Liver (tissue), 9 donors: ENCODE measurements around the gene CD55. TPM values are rescaled to one million over a fixed set of nuclear protein-coding genes. Genes with fewer than 3 reads are reported as not detected.

Experiments used
- DNase-seq: peaks from one replicate; pipeline ENCODE4 v3.0.0-alpha.2; 2017; ENCODE audit warnings: low spot score
- H3K27ac ChIP-seq, 2 donors: one replicate each; pipeline ENCODE4 v1.7.0; 2013; ENCODE audit warnings: inconsistent platforms in 2 of 2, low read length in 2 of 2, control low read depth in 1 of 2, low read depth in 1 of 2, mild to moderate bottlenecking in 1 of 2
- H3K27me3 ChIP-seq, 4 donors: one replicate each; pipeline versions ENCODE4 v1.6.1 to v1.7.0; 2013; ENCODE audit warnings: low read length in 3 of 4, inconsistent platforms in 1 of 4, mild to moderate bottlenecking in 1 of 4, moderate library complexity in 1 of 4; ENCODE audit not compliant: control insufficient read depth in 4 of 4, insufficient read depth in 4 of 4
- H3K36me3 ChIP-seq, 4 donors: one replicate each; pipeline versions ENCODE4 v1.6.1 to v1.7.0; 2013; ENCODE audit warnings: low read length in 3 of 4, mild to moderate bottlenecking in 3 of 4, low read depth in 1 of 4, moderate library complexity in 1 of 4; ENCODE audit not compliant: control insufficient read depth in 4 of 4, insufficient read depth in 3 of 4
- H3K4me1 ChIP-seq, 4 donors: one replicate each; pipeline versions ENCODE4 v1.6.1 to v1.7.0; 2013; ENCODE audit warnings: low read length in 3 of 4, mild to moderate bottlenecking in 3 of 4, moderate library complexity in 1 of 4; ENCODE audit not compliant: control insufficient read depth in 4 of 4, insufficient read depth in 4 of 4
- H3K4me3 ChIP-seq, 3 donors: one replicate each; pipeline versions ENCODE4 v1.6.1 to v1.7.0; 2013; ENCODE audit warnings: low read length in 3 of 3, control low read depth in 1 of 3, low read depth in 1 of 3, mild to moderate bottlenecking in 1 of 3
- H3K9ac ChIP-seq, 2 donors: one replicate each; pipeline ENCODE4 v1.7.0; 2013; ENCODE audit warnings: low read length in 2 of 2, mild to moderate bottlenecking in 2 of 2, moderate library complexity in 2 of 2, control low read depth in 1 of 2, low read depth in 1 of 2
- H3K9me3 ChIP-seq, 4 donors: one replicate each; pipeline versions ENCODE4 v1.6.1 to v1.7.0; 2013; ENCODE audit warnings: low read length in 3 of 4; ENCODE audit not compliant: control insufficient read depth in 4 of 4
- ATF3 ChIP-seq: IDR thresholded peaks from 2 replicates; pipeline ENCODE4 v1.6.1; 2016; ENCODE audit warnings: antibody characterized with exemption
- CTCF ChIP-seq: fragments of 150-350 bp; IDR thresholded peaks from 2 replicates; pipeline ENCODE4 v1.5.1; 2017; ENCODE audit warnings: improper control_type of control experiment, low read depth, low read length; ENCODE audit not compliant: missing input control
- EGR1 ChIP-seq, 2 donors: IDR thresholded peaks; 2 replicates each; pipeline ENCODE4 v1.6.1; 2016 to 2018; ENCODE audit warnings: antibody characterized with exemption in 2 of 2, low read depth in 2 of 2
- FOXA1 ChIP-seq: IDR thresholded peaks from 2 replicates; pipeline ENCODE4 v1.6.1; 2016; ENCODE audit warnings: antibody characterized with exemption
- FOXA2 ChIP-seq: IDR thresholded peaks from 2 replicates; pipeline ENCODE4 v1.6.1; 2016; ENCODE audit warnings: antibody characterized with exemption
- GABPA ChIP-seq, 2 donors: IDR thresholded peaks in 1 of 2; conservative IDR thresholded peaks in 1 of 2; 2 replicates each; pipeline ENCODE4 v1.6.1; 2016; ENCODE audit warnings: antibody characterized with exemption in 2 of 2, mild to moderate bottlenecking in 1 of 2, moderate library complexity in 1 of 2
- HNF4A ChIP-seq, 2 donors: conservative IDR thresholded peaks; 2 replicates each; pipeline ENCODE4 v1.6.1; 2016; ENCODE audit warnings: antibody characterized with exemption in 2 of 2, mild to moderate bottlenecking in 2 of 2
- HNF4G ChIP-seq: IDR thresholded peaks from 2 replicates; pipeline ENCODE4 v1.6.1; 2016; ENCODE audit warnings: antibody characterized with exemption
- JUND ChIP-seq, 2 donors: IDR thresholded peaks; 2 replicates each; pipeline ENCODE4 v1.6.1; 2016; ENCODE audit warnings: antibody characterized with exemption in 2 of 2
- NR2F2 ChIP-seq: IDR thresholded peaks from 2 replicates; pipeline ENCODE4 v1.6.1; 2016; ENCODE audit warnings: antibody characterized with exemption
- RAD21 ChIP-seq, 2 donors: IDR thresholded peaks; 2 replicates each; pipeline ENCODE4 v1.6.1; 2016; ENCODE audit warnings: antibody characterized with exemption in 2 of 2, mild to moderate bottlenecking in 2 of 2
- REST ChIP-seq: IDR thresholded peaks from 2 replicates; pipeline ENCODE4 v1.6.1; 2016; ENCODE audit warnings: antibody characterized with exemption, mild to moderate bottlenecking
- RXRA ChIP-seq, 2 donors: IDR thresholded peaks; 2 replicates each; pipeline ENCODE4 v1.6.1; 2017 to 2018; ENCODE audit warnings: antibody characterized with exemption in 2 of 2, mild to moderate bottlenecking in 1 of 2
- SP1 ChIP-seq: IDR thresholded peaks from 2 replicates; pipeline ENCODE4 v1.6.1; 2018; ENCODE audit warnings: antibody characterized with exemption, mild to moderate bottlenecking
- TAF1 ChIP-seq: conservative IDR thresholded peaks from 2 replicates; pipeline ENCODE4 v1.6.1; 2016; ENCODE audit warnings: antibody characterized with exemption, mild to moderate bottlenecking
- YY1 ChIP-seq: IDR thresholded peaks from 2 replicates; pipeline ENCODE4 v1.6.1; 2016; ENCODE audit warnings: antibody characterized with exemption, mild to moderate bottlenecking
- ZBTB33 ChIP-seq: IDR thresholded peaks from 2 replicates; pipeline ENCODE4 v1.6.1; 2016; ENCODE audit warnings: antibody characterized with exemption
- WGBS: extraction: QIAGEN DNeasy Blood & Tissue Kit; methylation state at CpG from one replicate; pipeline ENCODE4 v1.1.7; 2013; 5-methylcytosine and 5-hydroxymethylcytosine counted together
- polyA plus RNA-seq, 2 donors: library from polyadenylated mRNA; stranded (reverse) in 1 of 2; unstranded in 1 of 2; fragments of 200-250 nt in 1 of 2; fragments of >200 nt in 1 of 2; fragmentation: Nextera tagmentation in 1 of 2; extraction: Ambion mirVana in 1 of 2; gene quantifications; one replicate each; pipeline versions ENCODE4 v1.2.1 to v1.2.3, GENCODE V29; 2013 to 2015
- total RNA-seq, 2 donors: library from RNA; depleted of rRNA; stranded (reverse); fragments of >200 nt; gene quantifications; one replicate each; pipeline ENCODE4 v1.2.3, GENCODE V29; 2014
- donor health status: healthy.
- donor health status: healthy.
- donor health status: healthy.
- donor health status: healthy.
- donor health status: healthy.

Gene CD55
- total and polyA plus RNA-seq, 4 donors: 11.0 to 27.6 (median 12.6) TPM

- Histone ChIP-seq H3K4me1 (peaks cover 0 to 11% (median 2%) of the 10 kb centered on the region in 4 donors), H3K9me3 (no peaks in the 10 kb centered on the region), H3K4me3 (no peak overlapping the region), H3K27ac (no peak overlapping the region), H3K36me3 (no peaks in the 10 kb centered on the region), H3K27me3 (no peaks in the 10 kb centered on the region), H3K9ac (no peak overlapping the region)
- no peak for DNase-seq
- TF ChIP-seq NR2F2: no peak
- TF ChIP-seq REST: no peak
- no peak for TF ChIP-seq GABPA (IDR thresholded peaks at IDR 0.05 in 1 of 2, conservative IDR thresholded peaks at IDR 0.05 in 1 of 2)
- no peak for TF ChIP-seq SP1
- TF ChIP-seq RAD21 (IDR thresholded peaks at IDR 0.05): no peak
- TF ChIP-seq YY1: no peak
- no peak for TF ChIP-seq RXRA (IDR thresholded peaks at IDR 0.05)
- TF ChIP-seq ZBTB33: no peak
- no peak for TF ChIP-seq HNF4G
- no peak for TF ChIP-seq HNF4A (conservative IDR thresholded peaks at IDR 0.05)
- TF ChIP-seq TAF1: no peak
- no peak for TF ChIP-seq FOXA1
These were observed 20.5 kb upstream of the CD55 start for GRCh38 chr1:207300970-207301369.

GRCh38 chr1:207302618-207303393 lies 18.7 kb upstream of the CD55 start:
- Histone ChIP-seq H3K9me3 (no peaks in the 10 kb centered on the region), H3K27me3 (no peaks in the 10 kb centered on the region), H3K4me3 (no peak overlapping the region), H3K4me1 (peaks cover 0 to 11% (median 2%) of the 10 kb centered on the region in 4 donors), H3K36me3 (no peaks in the 10 kb centered on the region), H3K27ac (no peak overlapping the region), H3K9ac (no peak overlapping the region)
- TF ChIP-seq RAD21 (IDR thresholded peaks at IDR 0.05): no peak
- TF ChIP-seq GABPA (IDR thresholded peaks at IDR 0.05 in 1 of 2, conservative IDR thresholded peaks at IDR 0.05 in 1 of 2): no peak
- TF ChIP-seq YY1: no peak
- TF ChIP-seq FOXA1: no peak
- no peak for TF ChIP-seq FOXA2
- TF ChIP-seq RXRA (IDR thresholded peaks at IDR 0.05): no peak
- no peak for TF ChIP-seq NR2F2
- TF ChIP-seq CTCF: no peak
- no peak for TF ChIP-seq HNF4G
- TF ChIP-seq TAF1: no peak
- no peak for TF ChIP-seq ATF3
- TF ChIP-seq JUND (IDR thresholded peaks at IDR 0.05): no peak
- no peak for TF ChIP-seq EGR1 (IDR thresholded peaks at IDR 0.05; ENCODE audit: low read depth in 2 of 2)
- WGBS: 73% methylated on average over 1 of the region's 1 CpG
- no peak for DNase-seq
